GM12864 (cell line): ENCODE results near the gene SMARCA2.
A peak's percentile ranks its signal among the peaks of the same experiment; 100 is the strongest.

Experiments
- DNase-seq: peaks from one replicate; pipeline ENCODE4 v3.0.0-alpha.2; 2011; ENCODE audit warnings: low read depth
- H3K4me3 ChIP-seq: 2 replicates; pipeline ENCODE4 v1.5.1; 2011; ENCODE audit warnings: mild to moderate bottlenecking, low read depth, low read length, control low read depth
- CTCF ChIP-seq: IDR thresholded peaks from 2 replicates; pipeline ENCODE4 v1.5.1; 2011; ENCODE audit warnings: low read depth, mild to moderate bottlenecking, moderate library complexity, low read length, control low read depth, inconsistent platforms; ENCODE audit errors: missing control alignments

Gene SMARCA2

GRCh38 chr9:2047916-2048315, 32.8 kb downstream of the SMARCA2 start:
- TF ChIP-seq CTCF: no peak
- no peak for DNase-seq
- H3K4me3 ChIP-seq: no peak overlapping the region

GRCh38 chr9:2050236-2050635, 35.1 kb downstream of the SMARCA2 start:
- DNase-seq: no peak
- TF ChIP-seq CTCF: no peak
- no peak overlapping the region for H3K4me3 ChIP-seq

GRCh38 chr9:2053883-2054845, 39.0 kb downstream of the SMARCA2 start:
- no peak overlapping the region for H3K4me3 ChIP-seq
- TF ChIP-seq CTCF: no peak
- peak; percentile 90 for DNase-seq

GRCh38 chr9:2055203-2055658, 40.1 kb downstream of the SMARCA2 start:
- DNase-seq: no peak
- TF ChIP-seq CTCF: no peak
- H3K4me3 ChIP-seq: no peak overlapping the region

- TF ChIP-seq CTCF: no peak
- H3K4me3 ChIP-seq: no peak overlapping the region
- DNase-seq: no peak
These were observed 44.3 kb downstream of the SMARCA2 start for GRCh38 chr9:2059274-2059929.

- DNase-seq: no peak
- no peak overlapping the region for H3K4me3 ChIP-seq
- no peak for TF ChIP-seq CTCF
These were observed 45.3 kb downstream of the SMARCA2 start for GRCh38 chr9:2060424-2060823.
